Hematopoietic multipotent progenitor cell treated with erythropoietin and hydrocortisone succinate and interleukin-3 and kit ligand, for 17 days (in vitro differentiated cells): Measurements from ENCODE around the gene ASTN2.

Source experiments
- DNase-seq: peaks from one replicate; pipeline ENCODE4 v3.0.0-alpha.2; 2015; ENCODE audit warnings: low spot score

Gene ASTN2

GRCh38 chr9:117414906-117415331 is at the start of gene ASTN2:
ASTN2 (minus strand) TSS chr9:117415057; CDS start chr9:117414938, 119 bp downstream.
- no peak for DNase-seq

GRCh38 chr9:117462861-117463260 is 48.0 kb upstream of the ASTN2 start:
- DNase-seq: no peak

GRCh38 chr9:117461386-117461785 is 46.5 kb upstream of the ASTN2 start:
- no peak for DNase-seq

GRCh38 chr9:117460743-117461142 is 45.9 kb upstream of the ASTN2 start:
- DNase-seq: no peak

- DNase-seq: no peak
Observed at GRCh38 chr9:117459913-117460312, 45.1 kb upstream of the ASTN2 start.

- DNase-seq: no peak
Observed at GRCh38 chr9:117458066-117458465, 43.2 kb upstream of the ASTN2 start.

GRCh38 chr9:117454711-117455110 is 39.9 kb upstream of the ASTN2 start:
- no peak for DNase-seq

- no peak for DNase-seq
Observed at GRCh38 chr9:117453737-117454136, 38.9 kb upstream of the ASTN2 start.

- no peak for DNase-seq
Observed at GRCh38 chr9:117451311-117451710, 36.5 kb upstream of the ASTN2 start.

GRCh38 chr9:117448066-117448465 is 33.2 kb upstream of the ASTN2 start:
- no peak for DNase-seq

GRCh38 chr9:117445631-117446030 is 30.8 kb upstream of the ASTN2 start:
- DNase-seq: no peak

GRCh38 chr9:117444501-117444900 is 29.6 kb upstream of the ASTN2 start:
- no peak for DNase-seq

GRCh38 chr9:117437283-117437682 is 22.4 kb upstream of the ASTN2 start:
- no peak for DNase-seq

- no peak for DNase-seq
Observed at GRCh38 chr9:117435630-117436261, 20.9 kb upstream of the ASTN2 start.

- DNase-seq: no peak
Observed at GRCh38 chr9:117434566-117434965, 19.7 kb upstream of the ASTN2 start.

- no peak for DNase-seq
Observed at GRCh38 chr9:117430813-117431212, 16.0 kb upstream of the ASTN2 start.

GRCh38 chr9:117427357-117427913 is 12.6 kb upstream of the ASTN2 start:
- DNase-seq: no peak

- no peak for DNase-seq
Observed at GRCh38 chr9:117425566-117425965, 10.7 kb upstream of the ASTN2 start.

GRCh38 chr9:117424291-117424690 is 9.4 kb upstream of the ASTN2 start:
- no peak for DNase-seq

GRCh38 chr9:117418111-117418510 is 3.3 kb upstream of the ASTN2 start:
- DNase-seq: no peak

GRCh38 chr9:117416856-117417255 is 2.0 kb upstream of the ASTN2 start:
- no peak for DNase-seq

GRCh38 chr9:117415358-117415914 is 579 bp upstream of the ASTN2 start:
- DNase-seq: no peak

GRCh38 chr9:117414220-117414905 is 494 bp downstream of the ASTN2 start:
- no peak for DNase-seq
